ENCODE results near the gene GPRC5B.

GRCh38 chr16:19923396-19923795 is 38.7 kb upstream of the GPRC5B start:
- no peak for TF ChIP-seq RAD21 (IDR thresholded peaks at IDR 0.05 in 1 of 2, conservative IDR thresholded peaks at IDR 0.05 in 1 of 2; ENCODE audit: low read depth in 2 of 2, low read length in 2 of 2)
- no peak for TF ChIP-seq ATF3 (IDR thresholded peaks at IDR 0.05; ENCODE audit: insufficient read depth, low read depth, low read length)
- no peak for TF ChIP-seq CTCF (IDR thresholded peaks at IDR 0.05; ENCODE audit: control extremely low read depth in 1 of 3, insufficient read depth in 1 of 3, low read depth in 1 of 3, low read length in 3 of 3)
- no peak for TF ChIP-seq SUZ12 (IDR thresholded peaks at IDR 0.05; ENCODE audit: low read length)
- TF ChIP-seq TAF1 (IDR thresholded peaks at IDR 0.05; ENCODE audit: low read depth, low read length): no peak
- TF ChIP-seq JUND (IDR thresholded peaks at IDR 0.05; ENCODE audit: low read length): no peak
- no peak for TF ChIP-seq CREB1 (IDR thresholded peaks at IDR 0.05)
- no peak for TF ChIP-seq GABPA (IDR thresholded peaks at IDR 0.05; ENCODE audit: borderline replicate concordance, insufficient read depth, low read length)
- TF ChIP-seq SRF (IDR thresholded peaks at IDR 0.05; ENCODE audit: low read depth, low read length): no peak
